Mucosa of descending colon (tissue), 3 donors: ENCODE results near the gene SASH1. TPM values are rescaled to one million over a fixed set of nuclear protein-coding genes. Genes with fewer than 3 reads are reported as not detected.

Source experiments
- ATAC-seq: fragments of 200-7000 bp; cut with Tn5 transposase; one replicate; pipeline ENCODE4 v1.9.1; 2020; ENCODE audit warnings: mild to moderate bottlenecking, moderate library complexity
- DNase-seq, 3 donors: peaks; one replicate each; pipeline ENCODE4 v3.0.0-alpha.2; 2020
- H3K36me3 ChIP-seq: fragments of 200-600 bp; one replicate; pipeline ENCODE4 v1.8.0; 2021; ENCODE audit warnings: low read depth, mild to moderate bottlenecking
- H3K4me1 ChIP-seq: fragments of 200-600 bp; one replicate; pipeline ENCODE4 v1.8.0; 2021; ENCODE audit warnings: low read depth, mild to moderate bottlenecking
- H3K4me3 ChIP-seq: fragments of 200-600 bp; one replicate; pipeline ENCODE4 v1.8.0; 2021; ENCODE audit warnings: mild to moderate bottlenecking
- H3K9me3 ChIP-seq: fragments of 200-600 bp; one replicate; pipeline ENCODE4 v1.8.0; 2021; ENCODE audit warnings: mild to moderate bottlenecking
- CTCF ChIP-seq: fragments of 200-600 bp; IDR thresholded peaks from one replicate; pipeline ENCODE4 v1.8.0; 2022; ENCODE audit warnings: antibody characterized with exemption, mild to moderate bottlenecking
- intact Hi-C, 2 donors: fragments of 100-400 bp; cut with DNase I in 1 of 2; cut with micrococcal nuclease in 1 of 2; formaldehyde crosslinking; loops; one replicate each; pipeline versions ENCODE4 v1.11.0 to v1.11.1; 2022; cut with DNase I, micrococcal nuclease
- total RNA-seq, 3 donors: library from RNA; stranded (reverse); fragmentation: NEBNext Ultra II Directional in 2 of 3; extraction: Animal tissue kit (Norgen Biotek cat#: 25700) in 2 of 3; gene quantifications; one replicate each; pipeline versions ENCODE4 v1.2.1 to v1.2.4, GENCODE V29; 2021 to 2023
- donor health status: DM: no; HTN: no; CAD: no; lungs with moderate emphysema.
- donor health status: DM: no; HTN: no; CAD: no.
- donor health status: DM: no; HTN: yes; CAD: no.

SASH1 gene
- total RNA-seq, 3 donors from 2014 or later, result 20.5 to 47.3 (median 22.9) TPM

- DNase-seq (no peak), ATAC-seq (no peak)
- Histone ChIP-seq H3K4me1 (no peaks in the 10 kb centered on the region), H3K9me3 (no peaks in the 10 kb centered on the region), H3K36me3 (no peaks in the 10 kb centered on the region), H3K4me3 (no peak overlapping the region)
- intact Hi-C loops, result no loop called here
- no peak for TF ChIP-seq CTCF
Measured at GRCh38 chr6:148452876-148453275, 110.2 kb downstream of the SASH1 start.

- DNase-seq (no peak), ATAC-seq (no peak)
- no peak overlapping the region for H3K4me3 ChIP-seq
- no peak for TF ChIP-seq CTCF
- no peaks in the 10 kb centered on the region for H3K4me1 ChIP-seq
- H3K36me3 ChIP-seq, result no peaks in the 10 kb centered on the region
- intact Hi-C loops, result no loop called here
- H3K9me3 ChIP-seq, result no peaks in the 10 kb centered on the region
Measured at GRCh38 chr6:148453906-148454305, 111.3 kb downstream of the SASH1 start.

- H3K9me3 ChIP-seq, result no peaks in the 10 kb centered on the region
- no peaks in the 10 kb centered on the region for H3K4me1 ChIP-seq
- intact Hi-C loops, result no loop called here
- no peak overlapping the region for H3K4me3 ChIP-seq
- ATAC-seq (no peak), DNase-seq (no peak)
- TF ChIP-seq CTCF, result no peak
- no peaks in the 10 kb centered on the region for H3K36me3 ChIP-seq
Measured at GRCh38 chr6:148455225-148455624, 112.6 kb downstream of the SASH1 start.

GRCh38 chr6:148455674-148456558, 113.3 kb downstream of the SASH1 start:
- Histone ChIP-seq H3K4me3 (no peak overlapping the region), H3K4me1 (no peaks in the 10 kb centered on the region), H3K36me3 (no peaks in the 10 kb centered on the region), H3K9me3 (no peaks in the 10 kb centered on the region)
- no peak for ATAC-seq
- DNase-seq, result no peak
- TF ChIP-seq CTCF, result no peak
- intact Hi-C loops, result no loop called here

- no peak overlapping the region for H3K4me3 ChIP-seq
- H3K4me1 ChIP-seq, result no peaks in the 10 kb centered on the region
- intact Hi-C loops, result no loop called here
- ATAC-seq (no peak), DNase-seq (no peak)
- H3K36me3 ChIP-seq, result no peaks in the 10 kb centered on the region
- H3K9me3 ChIP-seq, result no peaks in the 10 kb centered on the region
- TF ChIP-seq CTCF, result no peak
Measured at GRCh38 chr6:148457137-148457842, 114.7 kb downstream of the SASH1 start.
